NCI-H510A treated with DMSO at 0.1 percent for 48 hours (cell line): ENCODE data around the gene ADGRD2.

Source experiments
- DNase-seq: peaks from one replicate; lab custom pipeline; 2025; lab: John Stamatoyannopoulos, UW

The ADGRD2 gene

DNA sequence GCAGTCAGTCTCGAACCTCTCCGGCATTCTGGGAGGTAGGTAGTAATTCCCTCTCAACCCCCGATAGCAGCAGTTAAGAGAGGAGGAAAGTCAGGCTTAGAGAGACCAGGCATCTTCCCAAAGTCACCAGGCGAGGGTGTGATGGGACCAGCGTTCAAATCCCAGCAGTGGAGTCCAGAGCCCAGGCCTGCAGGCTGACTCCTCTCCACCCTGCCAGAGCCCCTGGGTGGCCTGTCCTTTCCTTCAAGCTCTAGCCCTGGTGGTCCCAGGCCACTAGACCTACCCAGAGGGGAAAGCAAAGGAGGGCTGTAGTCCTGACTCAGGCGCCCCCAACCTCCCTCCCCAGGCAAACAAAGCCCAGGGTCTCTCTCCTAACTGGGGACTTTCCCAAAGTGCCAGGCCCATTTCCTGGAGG lies 61.2 kb downstream of the ADGRD2 start:
- no peak for DNase-seq

DNA sequence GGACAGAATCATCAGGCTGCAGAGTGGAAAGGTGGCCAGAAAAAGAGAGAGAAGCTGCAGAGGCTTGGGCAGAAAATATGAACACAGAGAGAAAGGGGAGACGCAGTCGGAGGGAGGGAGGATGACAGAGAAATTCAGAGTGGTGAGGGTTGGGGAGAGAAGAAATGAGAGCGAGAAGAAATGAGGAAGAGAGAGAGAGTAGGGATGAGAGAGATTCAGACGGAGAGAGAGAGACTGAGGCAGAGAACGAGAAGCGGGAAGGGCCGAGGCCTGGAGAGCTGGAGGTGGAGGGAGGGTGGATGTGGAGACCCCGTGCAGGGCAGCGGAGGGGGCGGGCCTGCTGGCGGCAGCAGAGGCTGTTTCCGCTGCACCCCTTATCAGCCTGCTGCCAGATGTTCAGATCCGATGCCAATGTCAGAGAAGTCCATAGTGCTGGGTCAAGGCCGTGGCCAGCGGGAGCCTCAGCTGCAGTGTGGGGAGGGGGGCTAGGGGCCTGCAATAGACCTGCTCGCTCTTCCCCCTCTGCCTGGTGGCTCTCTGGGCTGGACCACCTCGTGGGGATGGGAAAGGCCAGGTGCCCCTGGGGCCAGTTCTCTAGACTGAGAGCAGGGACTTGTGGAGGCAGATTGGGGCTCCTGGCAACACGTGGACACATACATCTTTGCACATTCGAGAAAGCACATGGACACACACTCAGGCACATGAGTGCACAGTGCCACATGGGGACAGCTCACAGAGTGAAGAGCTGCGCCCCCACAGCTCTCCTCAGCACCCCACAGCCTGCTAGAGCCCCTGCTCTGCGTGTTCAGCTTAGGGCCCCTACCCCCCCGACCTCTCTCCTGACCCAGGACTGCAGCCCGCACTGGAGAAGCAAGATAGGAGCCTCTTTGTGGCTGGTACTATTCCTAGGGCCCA lies 61.9 kb downstream of the ADGRD2 start:
- no peak for DNase-seq

DNA sequence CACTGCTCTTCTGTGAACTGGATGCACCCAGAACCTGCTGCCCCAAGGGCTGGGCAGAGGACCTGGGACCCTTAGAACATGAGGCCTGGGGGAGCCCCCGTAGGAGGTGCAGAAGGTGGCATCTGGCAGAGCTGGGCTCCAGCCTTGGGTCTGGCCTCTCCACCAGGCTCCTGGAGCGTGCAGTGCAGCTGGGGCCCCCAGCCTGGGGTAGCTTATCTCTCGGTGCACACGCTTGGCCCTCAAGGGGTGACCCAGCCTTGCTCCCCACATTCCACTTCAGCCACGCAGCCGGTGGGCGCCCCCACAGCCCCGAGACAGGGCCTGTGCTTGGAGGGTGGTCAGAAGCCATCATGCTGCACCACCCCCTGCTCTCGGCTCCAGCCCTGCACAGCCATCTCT lies 62.6 kb downstream of the ADGRD2 start:
- DNase-seq: no peak

DNA sequence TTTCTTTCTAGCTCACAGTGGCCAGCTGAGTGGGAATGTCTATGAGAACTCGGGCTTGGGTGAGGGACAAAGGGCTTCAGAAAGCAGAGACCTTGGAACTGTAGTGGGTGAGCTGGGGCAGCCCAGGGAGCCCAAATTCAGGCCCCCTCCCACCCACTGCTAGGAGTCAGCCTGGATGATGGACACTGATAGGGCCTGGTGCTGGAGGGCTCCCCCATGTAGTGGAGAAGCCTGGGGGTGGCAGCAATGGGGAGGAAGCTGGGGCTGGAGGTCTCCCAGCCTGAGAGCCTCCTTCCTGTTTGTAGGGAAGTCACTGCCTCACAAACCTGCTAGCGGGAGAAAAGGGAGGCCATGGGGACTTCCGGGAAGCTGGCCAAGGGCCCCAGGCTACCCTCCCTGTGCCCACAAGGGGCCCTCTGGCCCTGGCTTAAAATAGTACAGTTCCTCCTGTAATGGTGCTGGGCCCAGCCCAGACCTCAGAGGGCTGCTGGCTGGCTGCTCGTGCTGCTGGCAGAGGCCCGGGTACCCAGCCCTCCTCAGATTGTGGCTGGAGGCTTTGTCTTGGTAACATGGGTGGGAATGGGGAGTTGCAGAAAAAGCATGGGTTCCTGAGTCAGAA lies 63.2 kb downstream of the ADGRD2 start:
- DNase-seq: no peak

DNA sequence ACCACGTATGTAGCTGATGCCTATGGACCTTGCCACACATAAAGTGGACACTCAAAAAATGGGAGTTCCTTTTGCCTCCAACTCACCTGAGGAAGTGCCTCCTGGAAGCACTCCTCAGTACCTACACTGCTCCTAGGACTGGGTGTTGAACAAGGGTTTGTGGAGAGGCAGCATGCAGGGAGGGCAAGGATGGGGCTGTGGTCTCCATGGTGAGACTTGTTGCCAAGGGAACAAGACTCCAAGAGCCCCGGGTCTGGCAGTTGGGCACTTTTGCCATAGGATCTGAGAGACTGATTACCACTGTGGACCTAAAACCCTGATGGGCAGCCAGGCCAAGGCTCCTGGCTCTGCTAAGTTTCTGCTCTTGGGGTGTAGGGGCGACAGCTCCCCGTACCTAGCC lies 63.9 kb downstream of the ADGRD2 start:
- no peak for DNase-seq

DNA sequence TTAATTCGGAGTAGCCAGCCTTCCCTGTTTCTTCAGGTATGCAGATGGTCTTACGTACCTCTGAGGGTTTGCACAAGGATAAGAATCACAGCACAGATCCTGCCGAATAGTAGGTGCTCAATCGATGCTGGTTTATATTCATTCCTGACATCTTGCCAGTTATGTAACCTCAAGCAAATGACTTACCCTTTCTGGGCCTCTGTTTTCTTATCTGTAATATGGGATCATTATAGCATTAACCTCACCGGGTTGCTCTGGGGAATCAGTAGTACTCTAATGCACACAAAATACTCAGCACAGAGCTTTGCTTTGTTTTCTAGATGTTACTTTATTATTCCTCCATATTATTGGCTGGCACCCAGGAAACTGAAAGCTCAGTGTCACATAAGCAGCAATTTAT lies 64.6 kb downstream of the ADGRD2 start:
- no peak for DNase-seq

DNA sequence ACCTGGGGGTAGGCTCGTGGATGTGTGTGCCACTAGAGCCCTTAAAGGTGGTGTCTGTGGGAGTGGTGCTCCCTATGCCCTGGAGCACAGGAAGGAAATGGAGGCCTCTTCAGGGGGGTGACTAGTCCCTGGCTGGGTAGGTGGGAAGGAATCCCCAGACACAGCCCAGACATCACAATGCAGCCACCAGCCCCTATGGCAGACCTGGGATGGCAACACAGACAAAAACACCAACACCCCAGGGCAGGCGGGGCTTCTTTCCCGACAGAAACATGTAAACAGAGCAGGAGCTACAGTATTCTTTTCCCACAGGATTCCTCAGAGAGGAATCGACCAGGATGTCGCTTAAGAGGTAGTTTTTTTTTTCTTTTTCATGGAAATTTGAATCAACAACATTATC lies 67.3 kb downstream of the ADGRD2 start:
- DNase-seq: no peak

DNA sequence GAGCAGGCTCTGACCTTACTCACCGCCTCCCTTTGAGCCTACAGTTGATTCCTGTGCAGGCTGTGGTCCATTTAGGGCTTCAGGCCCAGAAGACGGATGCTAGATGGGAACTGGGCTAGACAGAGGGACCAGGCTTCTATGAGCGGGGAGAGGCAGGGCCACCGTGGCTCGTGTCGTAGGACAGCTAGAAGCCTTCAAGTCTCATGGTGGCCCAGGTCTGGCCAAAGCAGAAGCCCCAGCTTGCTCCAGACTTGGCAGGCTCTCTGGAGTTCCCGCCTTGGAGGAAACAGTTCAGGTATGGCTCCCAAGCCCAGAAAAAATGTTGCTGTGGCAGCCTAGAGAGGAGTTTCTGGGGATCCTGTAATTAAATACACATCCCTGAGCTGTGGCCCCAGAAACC lies 67.9 kb downstream of the ADGRD2 start:
- no peak for DNase-seq

DNA sequence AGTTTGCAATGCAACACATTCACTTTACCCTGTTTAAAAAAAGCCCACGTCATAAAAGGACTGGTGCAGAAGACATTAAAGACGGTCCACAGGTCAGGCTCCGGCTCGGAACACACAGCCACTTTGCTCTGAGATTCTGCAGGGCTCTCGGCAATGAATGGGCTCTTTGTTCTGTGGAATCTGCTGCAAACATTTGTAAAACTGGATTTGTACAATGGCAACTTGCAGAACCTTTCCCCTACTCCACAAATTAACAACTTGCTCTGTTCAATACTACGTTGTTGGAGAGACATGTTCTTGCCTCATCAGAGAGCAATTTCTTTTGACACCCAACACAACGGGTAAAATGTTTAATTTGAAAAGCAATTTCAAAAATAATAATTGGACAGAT lies 70.0 kb downstream of the ADGRD2 start:
- no peak for DNase-seq

DNA sequence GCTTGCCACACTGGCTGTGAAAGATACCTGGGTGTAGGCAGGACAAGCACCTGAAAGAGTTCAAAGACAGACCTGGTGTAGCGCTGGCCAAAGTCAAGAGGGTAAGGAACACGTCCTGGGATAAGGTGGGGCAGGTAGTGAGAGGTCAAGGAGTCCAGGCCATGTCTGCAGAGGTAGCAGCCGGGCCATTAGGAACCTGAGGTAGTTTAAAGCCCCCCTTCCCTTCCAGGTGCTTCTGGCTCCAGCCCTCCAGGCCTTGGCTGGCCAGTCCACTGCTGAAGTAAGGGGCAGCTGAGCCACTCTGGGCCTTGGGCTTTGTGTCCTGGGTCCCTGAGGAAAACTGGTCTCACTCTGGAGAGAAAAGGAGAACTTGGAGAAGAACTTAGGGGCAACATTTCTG lies 70.9 kb downstream of the ADGRD2 start:
- no peak for DNase-seq

DNA sequence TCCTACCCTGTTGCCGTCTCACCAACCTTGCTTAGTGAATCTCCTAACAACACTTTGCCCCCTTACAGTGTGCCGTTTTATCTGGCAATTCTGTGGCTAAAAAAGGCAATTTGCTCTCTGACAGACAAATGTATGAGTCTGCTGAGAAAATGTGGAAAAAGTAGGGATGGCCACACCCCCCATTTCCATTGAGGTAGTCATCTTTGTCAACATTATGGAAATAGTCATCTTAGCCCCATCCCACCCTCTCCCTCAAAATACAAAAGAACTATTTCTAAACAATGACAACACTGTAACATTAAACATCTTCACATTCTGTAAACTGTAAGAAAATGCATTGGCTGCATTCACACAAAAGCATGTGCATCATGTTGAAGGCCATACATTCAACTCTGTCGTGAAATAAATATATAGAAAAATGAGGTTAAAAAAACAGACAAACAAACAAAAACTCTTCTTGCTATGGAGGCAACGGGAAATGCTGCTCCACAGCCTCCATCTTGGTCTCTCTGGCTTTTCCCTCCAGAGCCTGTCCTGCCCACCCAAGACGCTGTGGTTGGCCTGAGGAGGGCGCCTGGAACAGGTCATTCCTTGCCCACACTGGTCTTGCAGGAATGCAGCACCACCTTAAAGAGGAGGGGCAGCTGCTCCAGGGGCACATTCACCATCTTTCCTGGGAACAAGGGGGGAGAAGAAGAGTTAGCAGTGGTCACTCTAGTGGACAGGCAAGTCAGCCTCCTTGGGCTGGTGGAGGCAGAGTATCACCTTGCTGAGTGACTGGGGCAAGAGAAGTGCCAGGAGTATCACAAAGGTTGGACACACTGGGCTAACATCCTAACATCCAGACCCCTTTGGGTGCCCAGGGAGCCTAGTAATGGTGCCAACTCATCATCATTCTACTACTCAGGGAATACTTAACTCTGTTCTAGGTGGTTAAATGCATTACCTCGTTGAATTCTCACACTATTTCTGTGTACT lies 72.2 kb downstream of the ADGRD2 start:
- no peak for DNase-seq

DNA sequence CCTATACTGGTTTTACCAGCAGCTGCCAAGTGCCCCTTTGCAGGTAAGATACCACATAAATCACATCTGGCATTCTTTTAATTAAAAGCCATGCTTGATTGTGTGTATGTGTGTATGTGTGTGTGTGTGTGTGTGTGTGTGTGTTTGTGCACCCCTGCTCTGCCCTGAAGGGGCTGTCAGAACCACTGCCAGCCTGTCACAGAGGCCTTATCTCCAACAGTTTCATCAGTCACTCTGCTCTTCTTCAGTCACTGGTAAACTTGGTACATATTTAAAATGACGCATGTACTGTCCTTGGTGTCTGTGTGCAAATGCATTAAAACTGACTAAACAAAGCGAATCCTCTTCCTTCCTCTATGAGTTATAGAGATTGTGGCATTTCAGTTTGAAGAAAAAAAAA lies 75.9 kb downstream of the ADGRD2 start:
- no peak for DNase-seq

DNA sequence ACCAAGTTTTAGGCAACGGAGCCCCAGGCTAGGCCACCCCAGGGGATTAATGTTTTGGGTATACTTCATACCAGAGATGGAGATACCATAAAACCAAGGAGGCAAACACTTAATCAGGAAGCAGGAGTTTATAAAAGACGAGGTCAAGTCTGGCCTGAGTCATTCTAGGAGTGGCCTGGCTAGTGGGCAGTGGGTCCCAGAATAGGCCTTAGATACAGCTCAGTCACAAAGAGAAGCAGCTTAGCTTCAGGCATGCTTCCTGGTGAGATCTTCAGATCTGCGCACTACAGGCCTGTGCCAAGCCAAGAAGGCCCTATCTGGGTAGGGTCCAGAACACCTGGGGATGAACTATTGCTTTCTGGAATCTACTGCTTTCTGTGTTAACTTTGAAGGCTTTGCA lies 77.5 kb downstream of the ADGRD2 start:
- no peak for DNase-seq
